ENCODE data around the gene PGF. TPM values are rescaled to one million over a fixed set of nuclear protein-coding genes. Genes with fewer than 3 reads are reported as not detected.

Gene PGF
- polyA plus RNA-seq, 6 donors from 2014 or later = 0.13 to 0.65 (median 0.15) TPM; not detected in 2

DNA sequence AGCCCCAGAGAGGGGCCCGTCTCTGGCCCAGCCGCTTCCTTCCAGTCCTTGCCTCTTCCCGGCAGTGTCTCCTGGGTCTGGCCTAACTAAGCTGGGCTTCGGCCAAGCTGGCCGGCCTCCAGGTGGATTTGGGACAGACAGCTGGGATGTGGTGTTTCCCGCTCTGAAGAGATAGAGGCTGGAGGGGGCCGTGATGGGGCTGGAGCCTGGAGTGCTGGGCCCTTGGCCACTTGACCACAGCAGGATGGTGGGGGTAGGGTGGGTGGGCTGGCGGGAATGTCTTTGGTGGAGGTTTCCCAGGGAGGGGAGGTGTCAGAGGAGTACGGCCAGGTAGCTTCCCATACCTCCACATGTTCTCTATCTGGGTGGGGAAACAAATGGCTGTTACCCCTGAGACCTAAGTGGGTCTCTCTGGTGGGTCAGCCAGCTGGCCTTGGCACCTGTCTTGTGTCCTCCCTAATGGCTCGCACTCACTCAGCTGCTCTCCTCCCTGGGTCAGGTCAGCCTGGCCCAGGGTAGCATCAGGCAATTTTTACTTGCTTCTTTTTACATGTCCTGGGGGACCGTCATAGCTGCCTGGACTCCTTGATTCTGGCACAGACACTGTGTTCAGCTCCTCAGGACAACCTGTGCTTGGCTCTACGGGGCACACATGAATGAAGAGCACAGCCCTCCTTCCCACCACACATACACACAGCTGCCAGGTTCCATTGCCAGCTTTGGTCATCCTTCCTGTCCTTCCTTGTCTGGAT, 19.8 kb upstream of the PGF start:
- Mint-ChIP-seq H3K4me1 (no peaks in the 10 kb centered on the region), H3K36me3 (no peaks in the 10 kb centered on the region), H3K9me3 (no peaks in the 10 kb centered on the region), H3K27me3 (no peaks in the 10 kb centered on the region), H3K27ac (peak overlapping the region in 1 of 6 donors; percentile 84), H3K4me3 (peak overlapping the region in 2 of 8 donors; percentile 33 to 74)
- DNase-seq (no peak), ATAC-seq (ENCODE audit: low read depth in 2 of 2) (no peak)

DNA sequence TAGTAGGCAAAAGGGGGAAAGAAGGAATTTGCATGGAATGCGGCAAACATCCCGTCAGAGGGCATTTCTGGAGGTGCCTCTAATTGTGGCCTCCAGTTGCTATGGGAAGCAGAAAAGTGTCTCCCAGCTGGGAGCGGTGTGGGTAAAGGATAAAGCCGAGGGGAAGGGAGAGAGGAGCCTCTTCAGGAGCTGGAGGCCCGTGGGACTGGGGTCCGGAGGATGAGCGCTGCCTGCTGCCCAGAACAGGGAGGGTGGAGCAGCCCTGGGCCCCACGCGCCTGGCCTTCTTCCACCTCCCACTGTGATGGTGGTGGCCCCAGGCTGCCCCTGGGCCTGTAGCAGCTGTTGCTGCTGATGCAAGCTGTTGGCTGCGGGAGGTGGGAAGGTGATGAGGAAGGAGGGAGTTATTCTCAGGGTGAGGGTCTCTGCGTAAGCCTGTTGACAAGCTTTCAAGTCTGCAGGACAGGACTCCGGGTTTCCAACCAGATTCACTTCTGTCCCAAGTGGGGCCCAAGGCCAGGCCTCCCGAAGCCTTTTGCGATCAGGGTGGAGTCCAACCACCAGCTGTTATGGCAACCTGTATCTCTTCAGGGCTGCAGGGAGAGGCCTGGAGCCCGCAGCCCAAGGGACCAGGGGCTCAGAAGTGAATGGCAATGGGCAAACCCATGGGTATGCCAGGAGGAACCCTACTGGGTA, 19.1 kb upstream of the PGF start:
- H3K27me3 Mint-ChIP-seq = no peaks in the 10 kb centered on the region
- H3K4me3 Mint-ChIP-seq = no peak overlapping the region
- peak overlapping the region in 2 of 6 donors; percentile 15 to 54 for H3K27ac Mint-ChIP-seq
- no peaks in the 10 kb centered on the region for H3K36me3 Mint-ChIP-seq
- no peaks in the 10 kb centered on the region for H3K4me1 Mint-ChIP-seq
- no peak for ATAC-seq (ENCODE audit: low read depth in 2 of 2)
- DNase-seq = no peak
- no peaks in the 10 kb centered on the region for H3K9me3 Mint-ChIP-seq

GRCh38 chr14:74973905-74974363, 18.5 kb upstream of the PGF start:
- Mint-ChIP-seq H3K36me3 (no peaks in the 10 kb centered on the region), H3K4me1 (no peaks in the 10 kb centered on the region), H3K27me3 (no peaks in the 10 kb centered on the region), H3K9me3 (no peaks in the 10 kb centered on the region), H3K27ac (peak overlapping the region in 2 of 6 donors; percentile 15 to 54), H3K4me3 (no peak overlapping the region)
- ATAC-seq (ENCODE audit: low read depth in 2 of 2) (no peak), DNase-seq (no peak)

- peak in 1 of 2 donors; percentile 21 for ATAC-seq (ENCODE audit: low read depth in 2 of 2)
- DNase-seq = no peak
- Mint-ChIP-seq H3K4me3 (no peak overlapping the region), H3K27me3 (no peaks in the 10 kb centered on the region), H3K9me3 (no peaks in the 10 kb centered on the region), H3K4me1 (no peaks in the 10 kb centered on the region), H3K27ac (no peak overlapping the region), H3K36me3 (no peaks in the 10 kb centered on the region)
Observed at GRCh38 chr14:74973003-74973653, 17.7 kb upstream of the PGF start.

DNA sequence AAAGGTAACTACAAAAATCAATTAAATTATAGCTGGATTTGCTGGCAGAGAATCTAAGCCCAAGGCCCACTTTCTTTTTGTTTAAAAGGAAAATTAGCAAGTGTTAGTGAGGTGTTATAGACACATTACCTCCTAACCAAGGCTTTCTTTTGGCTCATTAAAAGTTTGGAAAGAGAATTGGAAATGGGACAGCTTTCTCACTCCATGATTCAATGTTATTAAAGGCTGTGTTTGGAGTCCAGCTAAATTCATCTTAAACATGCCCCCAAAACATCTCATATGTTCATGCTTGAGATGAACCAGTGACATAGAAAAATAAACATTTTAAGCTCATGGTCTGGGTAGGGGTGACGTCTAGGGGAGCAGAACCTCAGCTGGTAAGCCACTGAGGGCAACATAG, 13.4 kb upstream of the PGF start:
- no peak for ATAC-seq (ENCODE audit: low read depth in 2 of 2)
- peak overlapping the region in 1 of 6 donors; percentile 60 for H3K27ac Mint-ChIP-seq
- no peaks in the 10 kb centered on the region for H3K27me3 Mint-ChIP-seq
- no peak overlapping the region for H3K4me3 Mint-ChIP-seq
- H3K36me3 Mint-ChIP-seq = no peaks in the 10 kb centered on the region
- DNase-seq = no peak
- H3K9me3 Mint-ChIP-seq = no peaks in the 10 kb centered on the region
- H3K4me1 Mint-ChIP-seq = peaks cover 0 to 4% (median 1%) of the 10 kb centered on the region in 3 donors

DNA sequence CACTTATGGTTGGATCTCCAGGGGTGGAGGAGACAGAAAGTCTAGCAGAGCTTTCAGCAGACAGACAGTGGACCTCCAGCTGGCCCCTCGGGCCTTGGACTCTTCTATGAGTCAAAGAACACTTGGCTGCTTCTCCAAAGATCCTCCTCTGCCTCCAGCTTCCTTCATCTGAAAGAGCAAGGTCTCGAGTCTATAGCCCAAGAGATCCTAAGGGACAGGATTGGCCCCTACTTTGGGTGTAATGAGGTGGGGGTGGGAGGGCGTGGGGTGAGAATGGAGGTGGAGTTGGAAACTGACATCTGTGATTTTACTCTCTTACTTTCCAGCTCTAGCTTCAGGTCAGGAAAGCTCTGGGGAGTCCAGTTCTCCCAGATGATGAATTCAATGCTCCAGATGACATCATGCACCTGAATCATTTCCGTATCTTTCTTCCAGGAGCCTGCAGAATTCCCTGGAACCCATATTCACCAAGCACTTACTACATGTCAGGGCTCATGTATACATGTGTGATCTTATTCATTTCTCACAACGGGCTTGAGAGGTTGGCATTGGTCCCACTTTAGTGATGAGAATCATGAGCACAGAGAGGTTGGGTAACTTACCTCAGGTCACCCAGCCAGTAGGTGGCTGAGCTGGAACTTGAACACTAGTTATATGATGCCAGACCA, 10.2 kb upstream of the PGF start:
- Mint-ChIP-seq H3K27ac (peak overlapping the region in 1 of 6 donors; percentile 50), H3K9me3 (no peaks in the 10 kb centered on the region), H3K4me3 (no peak overlapping the region), H3K27me3 (no peaks in the 10 kb centered on the region), H3K36me3 (no peaks in the 10 kb centered on the region), H3K4me1 (peaks cover 19 to 25% (median 21%) of the 10 kb centered on the region in 3 donors)
- DNase-seq (no peak), ATAC-seq (ENCODE audit: low read depth in 2 of 2) (no peak)

GRCh38 chr14:74964787-74965485, 9.5 kb upstream of the PGF start:
- H3K27me3 Mint-ChIP-seq = no peaks in the 10 kb centered on the region
- no peak overlapping the region for H3K27ac Mint-ChIP-seq
- ATAC-seq (ENCODE audit: low read depth in 2 of 2) (no peak), DNase-seq (no peak)
- no peaks in the 10 kb centered on the region for H3K36me3 Mint-ChIP-seq
- peaks cover 19 to 25% (median 21%) of the 10 kb centered on the region in 3 donors for H3K4me1 Mint-ChIP-seq
- no peak overlapping the region for H3K4me3 Mint-ChIP-seq
- no peaks in the 10 kb centered on the region for H3K9me3 Mint-ChIP-seq

GRCh38 chr14:74963705-74964271, 8.4 kb upstream of the PGF start:
- ATAC-seq (ENCODE audit: low read depth in 2 of 2) (peak; percentile 8 to 13), DNase-seq (no peak)
- peaks cover 19 to 25% (median 21%) of the 10 kb centered on the region in 3 donors for H3K4me1 Mint-ChIP-seq
- peak overlapping the region in 1 of 8 donors; percentile 12 for H3K4me3 Mint-ChIP-seq
- H3K27ac Mint-ChIP-seq = peak overlapping the region in 3 of 6 donors; percentile 4 to 89 (median 74)
- H3K36me3 Mint-ChIP-seq = no peaks in the 10 kb centered on the region
- no peaks in the 10 kb centered on the region for H3K9me3 Mint-ChIP-seq
- H3K27me3 Mint-ChIP-seq = no peaks in the 10 kb centered on the region

GRCh38 chr14:74963178-74963704, 7.8 kb upstream of the PGF start:
- Mint-ChIP-seq H3K4me3 (peak overlapping the region in 4 of 8 donors; percentile 15 to 81 (median 50)), H3K27ac (peak overlapping the region in 5 of 6 donors; percentile 74 to 89 (median 77)), H3K36me3 (no peaks in the 10 kb centered on the region), H3K4me1 (peaks cover 19 to 25% (median 21%) of the 10 kb centered on the region in 3 donors), H3K9me3 (no peaks in the 10 kb centered on the region), H3K27me3 (no peaks in the 10 kb centered on the region)
- DNase-seq = no peak
- peak; percentile 68 to 72 for ATAC-seq (ENCODE audit: low read depth in 2 of 2)

DNA sequence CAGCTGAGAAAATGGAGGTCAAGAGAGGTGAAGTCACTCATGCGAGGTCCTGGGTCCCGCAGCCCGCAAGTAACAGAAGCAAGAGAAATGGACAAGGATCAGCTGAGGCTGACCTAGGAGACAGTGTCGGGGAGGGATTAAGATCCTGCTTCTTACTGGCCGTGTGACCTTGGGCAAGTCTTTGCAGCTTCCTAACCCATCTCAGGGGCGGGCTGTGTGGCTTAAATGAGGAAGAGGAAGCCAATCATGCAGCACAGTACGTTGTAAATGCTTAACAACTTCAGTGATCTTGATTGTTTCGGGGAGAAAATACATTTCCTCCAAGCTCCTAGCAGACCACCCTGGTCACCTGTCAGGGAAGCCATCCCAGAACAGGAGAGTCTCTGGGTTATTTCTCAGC, 7.1 kb upstream of the PGF start:
- peak overlapping the region in 6 of 8 donors; percentile 20 to 81 (median 49) for H3K4me3 Mint-ChIP-seq
- H3K27me3 Mint-ChIP-seq = no peaks in the 10 kb centered on the region
- peak overlapping the region; percentile 24 to 89 (median 75) for H3K27ac Mint-ChIP-seq
- H3K9me3 Mint-ChIP-seq = no peaks in the 10 kb centered on the region
- peaks cover 19 to 25% (median 21%) of the 10 kb centered on the region in 3 donors for H3K4me1 Mint-ChIP-seq
- ATAC-seq (ENCODE audit: low read depth in 2 of 2) (peak; percentile 70 to 75), DNase-seq (no peak)
- H3K36me3 Mint-ChIP-seq = no peaks in the 10 kb centered on the region

- Mint-ChIP-seq H3K27ac (peak overlapping the region in 4 of 6 donors; percentile 60 to 76 (median 74)), H3K36me3 (no peaks in the 10 kb centered on the region), H3K9me3 (no peaks in the 10 kb centered on the region), H3K4me3 (peak overlapping the region in 5 of 8 donors; percentile 20 to 59 (median 43)), H3K27me3 (peaks cover 0 to 2% (median 0%) of the 10 kb centered on the region in 3 donors), H3K4me1 (peaks cover 19 to 25% (median 21%) of the 10 kb centered on the region in 3 donors)
- ATAC-seq (ENCODE audit: low read depth in 2 of 2) = no peak
- no peak for DNase-seq
Observed at GRCh38 chr14:74962046-74962445, 6.6 kb upstream of the PGF start.

GRCh38 chr14:74961238-74961911, 6.0 kb upstream of the PGF start:
- Mint-ChIP-seq H3K4me3 (no peak overlapping the region), H3K9me3 (no peaks in the 10 kb centered on the region), H3K36me3 (no peaks in the 10 kb centered on the region), H3K4me1 (peaks cover 19 to 27% (median 22%) of the 10 kb centered on the region in 3 donors), H3K27me3 (peaks cover 0 to 6% (median 4%) of the 10 kb centered on the region in 3 donors), H3K27ac (peak overlapping the region in 1 of 6 donors; percentile 38)
- DNase-seq (no peak), ATAC-seq (ENCODE audit: low read depth in 2 of 2) (no peak)

All from naive B cell (primary cell).